ENCODE results near the gene IPO9.

GRCh38 chr1:201779351-201779880 lies 49.5 kb upstream of the IPO9 start:
- TF ChIP-seq POLR2A (IDR thresholded peaks at IDR 0.05) (no peak), CTCF (IDR thresholded peaks at IDR 0.05) (no peak), POLR2AphosphoS5 (IDR thresholded peaks at IDR 0.05) (no peak)
